HG03039 (cell line): ENCODE results near the gene GRM5.
"Not testable (repeated sequence)": the region's sequence is repeated elsewhere in the genome, so short reads cannot be mapped to it uniquely, and the experiment has no call there.

ENCODE experiments used
- ATAC-seq: cut with Tn5 transposase; IDR thresholded peaks from one replicate; pipeline ENCODE4 v1.9.1; 2021; ENCODE audit warnings: mild to moderate bottlenecking, moderate library complexity; ENCODE audit not compliant: unreplicated experiment

Gene GRM5

GRCh38 chr11:88838139-88838538 is 227.6 kb downstream of the GRM5 start:
- not testable (repeated sequence) for ATAC-seq

GRCh38 chr11:88835709-88836108 is 230.1 kb downstream of the GRM5 start:
- not testable (repeated sequence) for ATAC-seq

GRCh38 chr11:88831303-88831890 is 234.4 kb downstream of the GRM5 start:
- no peak for ATAC-seq

- ATAC-seq = no peak
Observed at GRCh38 chr11:88827018-88827676, 238.6 kb downstream of the GRM5 start.

GRCh38 chr11:88819616-88820015 is 246.2 kb downstream of the GRM5 start:
- ATAC-seq = no peak

GRCh38 chr11:88818978-88819377 is 246.8 kb downstream of the GRM5 start:
- ATAC-seq = no peak

- no peak for ATAC-seq
Observed at GRCh38 chr11:88815505-88815904, 250.3 kb downstream of the GRM5 start.

GRCh38 chr11:88814076-88814475 is 251.7 kb downstream of the GRM5 start:
- no peak for ATAC-seq

GRCh38 chr11:88813233-88813915 is 252.4 kb downstream of the GRM5 start:
- ATAC-seq = peak; percentile 87

GRCh38 chr11:88810420-88811097 is 255.2 kb downstream of the GRM5 start:
- ATAC-seq = no peak

- ATAC-seq = no peak
Observed at GRCh38 chr11:88809126-88809525, 256.7 kb downstream of the GRM5 start.

GRCh38 chr11:88807349-88807748 is 258.4 kb downstream of the GRM5 start:
- no peak for ATAC-seq

GRCh38 chr11:88806410-88806809 is 259.4 kb downstream of the GRM5 start:
- no peak for ATAC-seq

GRCh38 chr11:88801484-88802123 is 264.2 kb downstream of the GRM5 start:
- no peak for ATAC-seq

- no peak for ATAC-seq
Observed at GRCh38 chr11:88799771-88800500, 265.8 kb downstream of the GRM5 start.

GRCh38 chr11:88790182-88790581 is 275.6 kb downstream of the GRM5 start:
- ATAC-seq = no peak

GRCh38 chr11:88779577-88779976 is 286.2 kb downstream of the GRM5 start:
- ATAC-seq = no peak

- ATAC-seq = no peak
Observed at GRCh38 chr11:88770475-88771079, 295.2 kb downstream of the GRM5 start.

- ATAC-seq = no peak
Observed at GRCh38 chr11:88744140-88744539, 321.6 kb downstream of the GRM5 start.

- no peak for ATAC-seq
Observed at GRCh38 chr11:88739524-88739923, 326.3 kb downstream of the GRM5 start.
